ENCODE data around the gene PALLD. TPM values are rescaled to one million over a fixed set of nuclear protein-coding genes. Genes with fewer than 3 reads are reported as not detected.

The PALLD gene
- total and polyA plus RNA-seq, 7 donors = 40.7 to 1,991 (median 1,233) TPM

GRCh38 chr4:168667376-168667775 is 170.5 kb downstream of the PALLD start:
- Histone ChIP-seq H3K36me3 (no peaks in the 10 kb centered on the region), H3K9me3 (no peaks in the 10 kb centered on the region), H3K27ac (peak overlapping the region in 1 of 4 donors; percentile 14), H3K4me1 (peaks cover 0 to 16% (median 9%) of the 10 kb centered on the region in 4 donors), H3K4me3 (no peak overlapping the region), H3K27me3 (no peaks in the 10 kb centered on the region)
- WGBS, 2 donors = 72 to 79% methylated on average over 3 of the region's 3 CpGs
- DNase-seq = no peak
- TF ChIP-seq POLR2AphosphoS5 (IDR thresholded peaks at IDR 0.05) (no peak), EP300 (IDR thresholded peaks at IDR 0.05) (no peak), CTCF (IDR thresholded peaks at IDR 0.05) (no peak), POLR2A (IDR thresholded peaks at IDR 0.05) (no peak)
- intact Hi-C loops (cut with DNase I) = no loop called here

- Histone ChIP-seq H3K27me3 (no peaks in the 10 kb centered on the region), H3K4me1 (peaks cover 0 to 10% (median 6%) of the 10 kb centered on the region in 4 donors), H3K4me3 (no peak overlapping the region), H3K36me3 (peaks cover 0 to 3% (median 0%) of the 10 kb centered on the region in 4 donors), H3K9me3 (no peaks in the 10 kb centered on the region), H3K27ac (no peak overlapping the region)
- intact Hi-C loops (cut with DNase I) = no loop called here
- no peak for DNase-seq
- TF ChIP-seq POLR2A (IDR thresholded peaks at IDR 0.05) (no peak), POLR2AphosphoS5 (IDR thresholded peaks at IDR 0.05) (no peak), CTCF (IDR thresholded peaks at IDR 0.05) (no peak), EP300 (IDR thresholded peaks at IDR 0.05) (no peak)
- WGBS, 2 donors = 93 to 95% methylated on average over 2 of the region's 2 CpGs
These were observed 171.1 kb downstream of the PALLD start for GRCh38 chr4:168667921-168668320.

GRCh38 chr4:168673476-168673875 is 176.6 kb downstream of the PALLD start:
- Histone ChIP-seq H3K27me3 (no peaks in the 10 kb centered on the region), H3K27ac (no peak overlapping the region), H3K9me3 (no peaks in the 10 kb centered on the region), H3K4me1 (peaks cover 0 to 13% (median 8%) of the 10 kb centered on the region in 4 donors), H3K36me3 (peaks cover 0 to 4% (median 0%) of the 10 kb centered on the region in 4 donors), H3K4me3 (no peak overlapping the region)
- DNase-seq = no peak
- intact Hi-C loops (cut with DNase I) = no loop called here
- WGBS, 2 donors = 88 to 90% methylated on average over 11 of the region's 11 CpGs
- no peak for TF ChIP-seq POLR2A (IDR thresholded peaks at IDR 0.05)
- TF ChIP-seq CTCF (IDR thresholded peaks at IDR 0.05) = no peak
- no peak for TF ChIP-seq POLR2AphosphoS5 (IDR thresholded peaks at IDR 0.05)
- no peak for TF ChIP-seq EP300 (IDR thresholded peaks at IDR 0.05)

- intact Hi-C loops (cut with DNase I) = no loop called here
- no peak for TF ChIP-seq POLR2A (IDR thresholded peaks at IDR 0.05)
- TF ChIP-seq POLR2AphosphoS5 (IDR thresholded peaks at IDR 0.05) = no peak
- no peak for TF ChIP-seq CTCF (IDR thresholded peaks at IDR 0.05)
- no peak for TF ChIP-seq EP300 (IDR thresholded peaks at IDR 0.05)
- peaks cover 0 to 4% (median 0%) of the 10 kb centered on the region in 4 donors for H3K36me3 ChIP-seq
- H3K27ac ChIP-seq = peak overlapping the region in 1 of 4 donors; percentile 26
- no peaks in the 10 kb centered on the region for H3K9me3 ChIP-seq
- 74 to 80% methylated on average over 6 of the region's 6 CpGs for WGBS, 2 donors
- H3K4me1 ChIP-seq = peaks cover 0 to 13% (median 8%) of the 10 kb centered on the region in 4 donors
- no peak overlapping the region for H3K4me3 ChIP-seq
- no peak for DNase-seq
- H3K27me3 ChIP-seq = no peaks in the 10 kb centered on the region
These were observed 177.4 kb downstream of the PALLD start for GRCh38 chr4:168674077-168674747.

All from sigmoid colon (tissue), 7 donors.